Neural progenitor cell (in vitro differentiated cells): Measurements from ENCODE around the gene DZIP1.

Experiments
- EZH2 ChIP-seq: fragments of 200-600 bp; sonication (generic); IDR thresholded peaks from 2 replicates; pipeline ENCODE4 v1.6.1; 2017; ENCODE audit warnings: antibody characterized with exemption, mild to moderate bottlenecking, moderate library complexity
- EZH2phosphoT487 ChIP-seq: fragments of 200-600 bp; sonication (generic); IDR thresholded peaks from 2 replicates; pipeline ENCODE4 v1.6.1; 2017; ENCODE audit warnings: antibody characterized with exemption
- TF ChIP-seq, protein P1 (sequence below): fragments of 200-600 bp; sonication (generic); IDR thresholded peaks from 2 replicates; pipeline ENCODE4 v1.5.1; 2017; ENCODE audit warnings: antibody characterized with exemption, mild to moderate bottlenecking

DNA sequence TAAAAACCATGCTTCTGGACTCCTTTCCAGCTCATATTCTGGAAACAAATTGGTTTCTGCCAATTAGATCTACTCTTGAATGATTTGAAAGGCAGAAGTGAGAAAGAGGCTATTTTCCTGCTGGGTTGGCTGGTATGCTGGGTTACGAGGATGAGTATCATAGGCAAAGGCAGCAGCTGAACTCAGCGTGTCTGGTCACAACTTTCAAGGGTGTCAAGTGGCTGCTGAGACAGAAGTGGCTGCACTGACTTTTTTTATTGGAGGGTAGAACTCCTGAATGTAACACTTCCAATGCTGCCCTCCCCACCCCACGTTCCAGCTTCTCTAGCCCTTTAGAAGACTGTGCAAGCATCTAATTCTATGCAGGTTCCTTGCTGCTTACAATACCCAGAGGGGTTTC is 8.3 kb upstream of the DZIP1 start:
- TF ChIP-seq EZH2 (no peak), EZH2phosphoT487 (no peak)
- TF ChIP-seq, protein P1, sequence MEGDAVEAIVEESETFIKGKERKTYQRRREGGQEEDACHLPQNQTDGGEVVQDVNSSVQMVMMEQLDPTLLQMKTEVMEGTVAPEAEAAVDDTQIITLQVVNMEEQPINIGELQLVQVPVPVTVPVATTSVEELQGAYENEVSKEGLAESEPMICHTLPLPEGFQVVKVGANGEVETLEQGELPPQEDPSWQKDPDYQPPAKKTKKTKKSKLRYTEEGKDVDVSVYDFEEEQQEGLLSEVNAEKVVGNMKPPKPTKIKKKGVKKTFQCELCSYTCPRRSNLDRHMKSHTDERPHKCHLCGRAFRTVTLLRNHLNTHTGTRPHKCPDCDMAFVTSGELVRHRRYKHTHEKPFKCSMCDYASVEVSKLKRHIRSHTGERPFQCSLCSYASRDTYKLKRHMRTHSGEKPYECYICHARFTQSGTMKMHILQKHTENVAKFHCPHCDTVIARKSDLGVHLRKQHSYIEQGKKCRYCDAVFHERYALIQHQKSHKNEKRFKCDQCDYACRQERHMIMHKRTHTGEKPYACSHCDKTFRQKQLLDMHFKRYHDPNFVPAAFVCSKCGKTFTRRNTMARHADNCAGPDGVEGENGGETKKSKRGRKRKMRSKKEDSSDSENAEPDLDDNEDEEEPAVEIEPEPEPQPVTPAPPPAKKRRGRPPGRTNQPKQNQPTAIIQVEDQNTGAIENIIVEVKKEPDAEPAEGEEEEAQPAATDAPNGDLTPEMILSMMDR = no peak
